ENCODE results near the gene DLX1. TPM values are rescaled to one million over a fixed set of nuclear protein-coding genes. Genes with fewer than 3 reads are reported as not detected.

Gene DLX1
- total RNA-seq, 1 donor from 2014 or later = 0.17 TPM

DNA sequence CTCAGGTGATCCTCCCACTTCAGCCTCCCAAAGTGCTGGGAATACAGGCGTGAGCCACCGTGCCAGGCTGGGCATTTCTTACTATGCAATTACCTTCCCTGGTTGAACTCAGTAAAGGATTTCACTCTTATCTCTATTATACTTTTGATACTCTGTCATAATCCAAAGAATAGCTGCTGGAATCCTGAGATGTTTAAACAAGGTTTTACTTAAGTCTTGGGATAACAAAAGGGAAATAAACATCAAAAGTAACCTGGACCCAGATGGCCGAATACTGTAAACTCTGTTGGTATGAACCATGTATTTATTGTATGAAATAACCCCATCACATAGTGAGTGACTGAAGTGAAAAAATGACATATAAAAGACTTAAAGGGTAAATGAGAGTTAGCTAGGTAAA is 29.3 kb downstream of the DLX1 start:
- no peak for DNase-seq (ENCODE audit: low read depth)
- Histone ChIP-seq H3K27me3 (ENCODE audit: control insufficient read depth, insufficient read depth, low read length) (no peaks in the 10 kb centered on the region), H3K36me3 (ENCODE audit: control insufficient read depth, insufficient read depth, low read length) (no peaks in the 10 kb centered on the region), H3K4me3 (ENCODE audit: low read depth, low read length) (no peak overlapping the region)
- no peak for TF ChIP-seq CTCF (IDR thresholded peaks at IDR 0.05; ENCODE audit: insufficient read depth, low read length, poor library complexity, severe bottlenecking)

DNA sequence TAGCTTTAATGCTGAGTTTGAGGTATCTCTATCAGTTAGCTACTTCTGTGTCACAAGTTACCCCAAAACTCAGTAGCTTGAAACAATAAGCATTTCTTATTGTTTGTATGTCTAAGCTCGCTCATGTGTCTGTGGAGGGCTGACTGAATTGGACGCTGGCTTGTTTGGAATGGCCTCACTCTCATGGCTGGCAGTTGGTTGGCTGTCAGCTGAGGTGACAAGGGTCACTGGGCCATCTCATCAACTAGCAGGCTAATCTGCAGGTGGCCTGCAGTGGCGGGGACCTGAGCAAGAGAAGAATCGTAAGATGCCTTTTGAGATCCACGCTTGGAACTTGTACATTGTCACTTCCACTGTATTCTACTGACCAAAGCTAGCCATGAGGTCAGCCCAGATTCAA is 30.8 kb downstream of the DLX1 start:
- Histone ChIP-seq H3K36me3 (ENCODE audit: control insufficient read depth, insufficient read depth, low read length) (no peaks in the 10 kb centered on the region), H3K27me3 (ENCODE audit: control insufficient read depth, insufficient read depth, low read length) (no peaks in the 10 kb centered on the region), H3K4me3 (ENCODE audit: low read depth, low read length) (no peak overlapping the region)
- DNase-seq (ENCODE audit: low read depth) = no peak
- no peak for TF ChIP-seq CTCF (IDR thresholded peaks at IDR 0.05; ENCODE audit: insufficient read depth, low read length, poor library complexity, severe bottlenecking)

DNA sequence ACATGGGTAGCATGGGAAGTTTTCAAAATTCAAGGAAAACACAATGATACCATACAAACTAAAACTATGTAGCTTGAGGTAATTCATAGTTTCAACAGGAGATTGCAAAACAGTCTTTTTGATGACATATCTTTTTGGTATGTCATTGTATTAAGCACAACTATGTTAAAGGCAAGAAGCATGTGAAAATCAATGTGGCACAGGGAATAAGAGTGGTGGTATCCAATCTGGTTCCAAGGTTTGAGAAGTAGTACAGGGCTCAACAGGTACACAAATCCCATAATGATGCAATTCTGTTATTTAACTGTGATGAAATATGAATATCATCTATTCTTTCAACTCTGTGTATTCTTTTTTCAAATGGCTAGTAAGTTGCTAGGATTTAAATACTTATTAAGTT is 33.8 kb downstream of the DLX1 start:
- DNase-seq (ENCODE audit: low read depth) = no peak
- H3K36me3 ChIP-seq (ENCODE audit: control insufficient read depth, insufficient read depth, low read length) = no peaks in the 10 kb centered on the region
- no peaks in the 10 kb centered on the region for H3K27me3 ChIP-seq (ENCODE audit: control insufficient read depth, insufficient read depth, low read length)
- TF ChIP-seq CTCF (IDR thresholded peaks at IDR 0.05; ENCODE audit: insufficient read depth, low read length, poor library complexity, severe bottlenecking) = no peak
- H3K4me3 ChIP-seq (ENCODE audit: low read depth, low read length) = no peak overlapping the region

DNA sequence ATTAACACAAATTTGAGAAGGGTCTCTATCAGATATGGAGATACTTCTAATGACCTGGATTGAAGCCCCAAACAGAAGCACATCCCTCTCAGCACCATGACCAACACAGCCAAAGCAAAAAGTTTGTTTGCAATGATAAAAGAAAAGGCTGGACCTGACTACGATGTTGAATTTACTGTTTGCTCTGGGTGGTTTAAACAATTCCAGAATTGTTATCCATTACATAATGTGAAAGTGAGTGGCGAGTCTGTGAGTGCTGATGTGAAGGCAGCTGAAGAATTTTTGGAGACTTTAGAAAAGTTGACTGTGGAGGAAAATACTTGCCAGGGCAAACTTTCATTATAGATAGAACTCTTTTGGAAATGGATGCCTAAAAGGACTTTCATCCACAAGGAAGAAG is 34.8 kb downstream of the DLX1 start:
- H3K4me3 ChIP-seq (ENCODE audit: low read depth, low read length) = no peak overlapping the region
- DNase-seq (ENCODE audit: low read depth) = no peak
- no peak for TF ChIP-seq CTCF (IDR thresholded peaks at IDR 0.05; ENCODE audit: insufficient read depth, low read length, poor library complexity, severe bottlenecking)
- H3K36me3 ChIP-seq (ENCODE audit: control insufficient read depth, insufficient read depth, low read length) = no peaks in the 10 kb centered on the region
- H3K27me3 ChIP-seq (ENCODE audit: control insufficient read depth, insufficient read depth, low read length) = no peaks in the 10 kb centered on the region

DNA sequence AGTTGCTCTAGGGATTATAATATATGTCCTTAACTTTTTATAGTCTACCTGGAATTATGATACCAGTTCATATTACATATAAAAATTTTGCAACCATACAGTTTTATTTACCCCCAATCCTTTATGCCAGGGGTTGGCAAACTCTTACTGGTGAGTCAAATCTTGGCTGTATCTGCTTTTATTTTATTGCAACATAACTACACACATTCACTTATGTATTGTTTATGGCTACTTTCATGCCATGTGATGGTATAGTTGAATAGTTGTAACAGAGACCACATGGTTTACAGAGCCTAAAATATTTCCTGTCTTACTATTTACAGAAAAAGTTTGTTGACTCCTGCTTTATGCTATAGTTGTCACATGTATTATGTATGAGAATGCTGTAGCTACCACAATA is 43.2 kb downstream of the DLX1 start:
- no peaks in the 10 kb centered on the region for H3K36me3 ChIP-seq (ENCODE audit: control insufficient read depth, insufficient read depth, low read length)
- no peak for DNase-seq (ENCODE audit: low read depth)
- TF ChIP-seq CTCF (IDR thresholded peaks at IDR 0.05; ENCODE audit: insufficient read depth, low read length, poor library complexity, severe bottlenecking) = no peak
- H3K4me3 ChIP-seq (ENCODE audit: low read depth, low read length) = no peak overlapping the region
- H3K27me3 ChIP-seq (ENCODE audit: control insufficient read depth, insufficient read depth, low read length) = no peaks in the 10 kb centered on the region

GRCh38 chr2:172129404-172129803 is 44.1 kb downstream of the DLX1 start:
- Histone ChIP-seq H3K4me3 (ENCODE audit: low read depth, low read length) (no peak overlapping the region), H3K36me3 (ENCODE audit: control insufficient read depth, insufficient read depth, low read length) (no peaks in the 10 kb centered on the region), H3K27me3 (ENCODE audit: control insufficient read depth, insufficient read depth, low read length) (no peaks in the 10 kb centered on the region)
- TF ChIP-seq CTCF (IDR thresholded peaks at IDR 0.05; ENCODE audit: insufficient read depth, low read length, poor library complexity, severe bottlenecking) = no peak
- DNase-seq (ENCODE audit: low read depth) = no peak
